Measurements from ENCODE around the gene MARCHF11. TPM values are rescaled to one million over a fixed set of nuclear protein-coding genes. Genes with fewer than 3 reads are reported as not detected.

MARCHF11 gene
- total and polyA plus RNA-seq, 2 donors (not counting 1 experiment from before 2014, with no cell fraction given), result not detected

GRCh38 chr5:16147179-16147900, 32.3 kb downstream of the MARCHF11 start:
- ATAC-seq (ENCODE audit: low read depth) (no peak), DNase-seq (no peak)
- H3K4me3 Mint-ChIP-seq, result no peak overlapping the region
- H3K27ac Mint-ChIP-seq, result no peak overlapping the region
- H4K20me1 ChIP-seq (ENCODE audit: control insufficient read depth, insufficient read depth, low read length, poor library complexity, severe bottlenecking), result no peaks in the 10 kb centered on the region
- H3K4me2 ChIP-seq (replicated peaks; ENCODE audit: low read depth, low read length, poor library complexity, severe bottlenecking), result no peak overlapping the region
- 56% methylated on average over 3 of the region's 7 CpGs for WGBS (ENCODE audit: insufficient coverage)
- H3K27me3 ChIP-seq (replicated peaks in 1 of 4; ENCODE audit: control extremely low read depth in 1 of 4, control insufficient read depth in 3 of 4, insufficient read depth in 4 of 4, low read length in 3 of 4), result no peaks in the 10 kb centered on the region
- ChIA-PET CTCF (no interaction called here), POLR2A (no interaction called here)
- H3K9me3 ChIP-seq (ENCODE audit: control extremely low read depth in 1 of 3, control insufficient read depth in 2 of 3, insufficient read depth in 1 of 3, low read length in 2 of 3), result no peaks in the 10 kb centered on the region
- H3K79me2 ChIP-seq (ENCODE audit: control insufficient read depth, insufficient read depth, low read length), result no peaks in the 10 kb centered on the region
- H3K4me1 ChIP-seq (ENCODE audit: control insufficient read depth in 2 of 2, insufficient read depth in 2 of 2, low read length in 2 of 2), result no peaks in the 10 kb centered on the region
- no peaks in the 10 kb centered on the region for H3K4me1 Mint-ChIP-seq
- no peak overlapping the region for H3K4me3 ChIP-seq (ENCODE audit: control extremely low read depth in 1 of 5, extremely low read depth in 1 of 5, insufficient read depth in 1 of 5, low read depth in 2 of 5, low read length in 4 of 5)
- TF ChIP-seq EZH2 (IDR thresholded peaks at IDR 0.05; ENCODE audit: borderline replicate concordance, insufficient read depth, low read depth, low read length, poor library complexity, severe bottlenecking) (no peak), CTCF (IDR thresholded peaks at IDR 0.05) (no peak)
- H3K27ac ChIP-seq (ENCODE audit: low read length in 2 of 2), result no peak overlapping the region
- intact Hi-C loops (cut with micrococcal nuclease), result no loop called here
- H3K36me3 ChIP-seq (replicated peaks in 1 of 2; ENCODE audit: control extremely low read depth in 1 of 2, control insufficient read depth in 1 of 2, extremely low read depth in 1 of 2, insufficient read depth in 2 of 2, low read length in 1 of 2), result no peaks in the 10 kb centered on the region
- H3K9ac ChIP-seq (ENCODE audit: low read length), result no peak overlapping the region
- no peak overlapping the region for H2AFZ ChIP-seq (ENCODE audit: insufficient read depth, low read depth, low read length, poor library complexity, severe bottlenecking)
- no peaks in the 10 kb centered on the region for H3K9me3 Mint-ChIP-seq (ENCODE audit: insufficient read depth)
- H3K27me3 Mint-ChIP-seq, result no peaks in the 10 kb centered on the region

- no peaks in the 10 kb centered on the region for H3K4me1 Mint-ChIP-seq
- POLR2A ChIA-PET, result no interaction called here
- Histone ChIP-seq H3K4me1 (ENCODE audit: control insufficient read depth in 2 of 2, insufficient read depth in 2 of 2, low read length in 2 of 2) (no peaks in the 10 kb centered on the region), H4K20me1 (ENCODE audit: control insufficient read depth, insufficient read depth, low read length, poor library complexity, severe bottlenecking) (no peaks in the 10 kb centered on the region), H3K79me2 (ENCODE audit: control insufficient read depth, insufficient read depth, low read length) (no peaks in the 10 kb centered on the region), H3K9ac (ENCODE audit: low read length) (no peak overlapping the region), H3K4me3 (ENCODE audit: control extremely low read depth in 1 of 5, extremely low read depth in 1 of 5, insufficient read depth in 1 of 5, low read depth in 2 of 5, low read length in 4 of 5) (no peak overlapping the region), H2AFZ (ENCODE audit: insufficient read depth, low read depth, low read length, poor library complexity, severe bottlenecking) (no peak overlapping the region), H3K4me2 (replicated peaks; ENCODE audit: low read depth, low read length, poor library complexity, severe bottlenecking) (no peak overlapping the region), H3K27ac (ENCODE audit: low read length in 2 of 2) (no peak overlapping the region), H3K27me3 (replicated peaks in 1 of 4; ENCODE audit: control extremely low read depth in 1 of 4, control insufficient read depth in 3 of 4, insufficient read depth in 4 of 4, low read length in 3 of 4) (no peaks in the 10 kb centered on the region), H3K36me3 (replicated peaks in 1 of 2; ENCODE audit: control extremely low read depth in 1 of 2, control insufficient read depth in 1 of 2, extremely low read depth in 1 of 2, insufficient read depth in 2 of 2, low read length in 1 of 2) (no peaks in the 10 kb centered on the region), H3K9me3 (ENCODE audit: control extremely low read depth in 1 of 3, control insufficient read depth in 2 of 3, insufficient read depth in 1 of 3, low read length in 2 of 3) (no peaks in the 10 kb centered on the region)
- DNase-seq (no peak), ATAC-seq (ENCODE audit: low read depth) (no peak)
- intact Hi-C loops (cut with micrococcal nuclease), result no loop called here
- CTCF ChIA-PET, result no interaction called here
- H3K9me3 Mint-ChIP-seq (ENCODE audit: insufficient read depth), result no peaks in the 10 kb centered on the region
- H3K27ac Mint-ChIP-seq, result no peak overlapping the region
- TF ChIP-seq EZH2 (IDR thresholded peaks at IDR 0.05; ENCODE audit: borderline replicate concordance, insufficient read depth, low read depth, low read length, poor library complexity, severe bottlenecking) (no peak), CTCF (IDR thresholded peaks at IDR 0.05) (no peak)
- no peaks in the 10 kb centered on the region for H3K27me3 Mint-ChIP-seq
- WGBS (ENCODE audit: insufficient coverage), result 80% methylated on average over 1 of the region's 4 CpGs
- H3K4me3 Mint-ChIP-seq, result no peak overlapping the region
Observed at GRCh38 chr5:16144416-16144815, 35.2 kb downstream of the MARCHF11 start.
